Peyer's patch (tissue), 4 donors: ENCODE measurements around the gene ACACA. TPM values are rescaled to one million over a fixed set of nuclear protein-coding genes. Genes with fewer than 3 reads are reported as not detected.

Experiments used
- DNase-seq, 3 donors: peaks; one replicate each; pipeline ENCODE4 v3.0.0-alpha.2; 2017 to 2019
- H3K27ac ChIP-seq, 4 donors: fragments of 200-600 bp; sonication (generic); one replicate each; pipeline ENCODE4 v1.5.1; 2016 to 2019
- H3K27me3 ChIP-seq, 2 donors: fragments of 200-600 bp; sonication (generic); one replicate each; pipeline ENCODE4 v1.5.1; 2019
- H3K36me3 ChIP-seq, 3 donors: fragments of 200-600 bp; sonication (generic); one replicate each; pipeline ENCODE4 v1.5.1; 2016 to 2019
- H3K4me1 ChIP-seq, 4 donors: fragments of 200-600 bp; sonication (generic); one replicate each; pipeline ENCODE4 v1.5.1; 2016 to 2019
- H3K4me3 ChIP-seq, 4 donors: fragments of 200-600 bp; sonication (generic); 1 replicate in 3 of 4; 2 replicates in 1 of 4; pipeline ENCODE4 v1.5.1; 2016 to 2019; ENCODE audit warnings: mild to moderate bottlenecking in 1 of 4
- H3K9me3 ChIP-seq, 4 donors: fragments of 200-600 bp; sonication (generic); one replicate each; pipeline ENCODE4 v1.5.1; 2016 to 2019; ENCODE audit warnings: mild to moderate bottlenecking in 1 of 4
- POLR2A ChIP-seq, 2 donors: fragments of 450-650 bp; IDR thresholded peaks; one replicate each; pipeline ENCODE4 v1.5.1; 2017; ENCODE audit warnings: antibody characterized with exemption in 2 of 2, mild to moderate bottlenecking in 2 of 2, moderate library complexity in 2 of 2
- total RNA-seq, 4 donors: library from RNA; depleted of rRNA; stranded (reverse); fragments of >200 nt; gene quantifications; one replicate each; pipeline ENCODE4 v1.1.0, GENCODE V29; 2016
- TF ChIP-seq, protein P1 (sequence below), 6 experiments: fragments of 450-650 bp in 4 of 6; fragments of 200-600 bp in 2 of 6; sonication (generic) in 1 of 6; IDR thresholded peaks; one replicate each; pipeline ENCODE4 v1.5.1; 2017 to 2019; ENCODE audit warnings: antibody characterized with exemption in 6 of 6, mild to moderate bottlenecking in 3 of 6, moderate library complexity in 1 of 6

ACACA gene
- total RNA-seq, 4 donors from 2014 or later, result 31.7 to 71.7 (median 43.0) TPM

DNA sequence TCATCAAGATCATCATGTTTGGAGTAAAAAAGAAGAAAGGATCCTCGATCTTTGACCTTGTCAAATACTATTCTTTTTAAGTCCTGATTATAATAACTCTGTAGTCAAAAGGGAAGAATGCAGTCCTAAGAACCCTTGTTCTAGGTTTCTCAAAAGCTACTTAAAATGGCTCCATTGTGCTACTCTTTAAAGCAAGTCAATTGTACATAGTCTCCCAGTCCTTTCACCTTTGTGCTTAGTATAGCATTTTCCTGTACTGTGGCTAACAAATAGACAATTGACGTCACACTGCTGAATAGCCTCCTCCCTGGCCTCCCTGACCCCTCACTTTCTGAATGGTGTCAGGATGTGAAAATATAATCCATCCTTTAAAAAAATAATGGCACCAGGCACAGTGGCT, 285.0 kb downstream of the ACACA start:
- peaks cover 0 to 30% (median 0%) of the 10 kb centered on the region in 3 donors for H3K36me3 ChIP-seq
- no peaks in the 10 kb centered on the region for H3K27me3 ChIP-seq
- DNase-seq, result no peak

DNA sequence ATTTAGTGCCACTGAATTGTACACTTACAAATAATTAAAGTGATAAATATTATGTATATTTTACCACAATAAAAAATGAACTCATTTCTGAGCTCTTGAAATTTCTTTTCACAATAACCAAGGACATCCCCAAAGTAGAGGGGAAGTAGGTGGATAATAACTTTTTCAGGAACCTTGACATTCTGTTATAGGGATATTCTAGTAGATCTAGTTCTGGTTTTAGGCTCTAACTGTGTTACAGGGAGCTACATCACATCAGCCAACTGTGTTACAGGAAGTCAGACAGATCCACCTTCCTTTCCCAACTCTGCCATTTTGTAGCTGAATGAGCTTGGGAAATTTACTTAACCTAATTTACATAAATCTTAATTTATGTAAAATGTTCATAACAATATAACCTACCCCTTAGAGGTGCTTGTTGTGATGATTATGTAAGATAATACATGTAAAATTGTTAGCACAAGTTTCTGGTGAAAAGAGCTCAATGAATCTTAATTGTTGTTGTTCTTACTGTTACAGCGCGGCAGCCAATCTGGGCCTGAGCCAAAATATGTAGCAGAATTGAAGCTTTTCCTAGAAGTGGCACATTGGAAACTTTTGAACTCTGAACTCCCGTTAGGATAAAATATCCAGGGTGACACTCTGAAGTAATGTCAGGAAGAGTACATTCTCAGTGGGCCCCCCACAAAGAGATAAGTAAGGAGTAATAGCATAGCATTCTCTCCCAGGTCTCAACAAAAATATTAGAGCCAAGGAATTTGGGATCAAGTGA, 288.1 kb downstream of the ACACA start:
- no peaks in the 10 kb centered on the region for H3K9me3 ChIP-seq

More for the DNA sequence above, 285.0 kb downstream of the ACACA start:
- no peaks in the 10 kb centered on the region for H3K4me1 ChIP-seq
- H3K4me3 ChIP-seq, result no peak overlapping the region
- H3K27ac ChIP-seq, result no peak overlapping the region
- TF ChIP-seq, protein P1, sequence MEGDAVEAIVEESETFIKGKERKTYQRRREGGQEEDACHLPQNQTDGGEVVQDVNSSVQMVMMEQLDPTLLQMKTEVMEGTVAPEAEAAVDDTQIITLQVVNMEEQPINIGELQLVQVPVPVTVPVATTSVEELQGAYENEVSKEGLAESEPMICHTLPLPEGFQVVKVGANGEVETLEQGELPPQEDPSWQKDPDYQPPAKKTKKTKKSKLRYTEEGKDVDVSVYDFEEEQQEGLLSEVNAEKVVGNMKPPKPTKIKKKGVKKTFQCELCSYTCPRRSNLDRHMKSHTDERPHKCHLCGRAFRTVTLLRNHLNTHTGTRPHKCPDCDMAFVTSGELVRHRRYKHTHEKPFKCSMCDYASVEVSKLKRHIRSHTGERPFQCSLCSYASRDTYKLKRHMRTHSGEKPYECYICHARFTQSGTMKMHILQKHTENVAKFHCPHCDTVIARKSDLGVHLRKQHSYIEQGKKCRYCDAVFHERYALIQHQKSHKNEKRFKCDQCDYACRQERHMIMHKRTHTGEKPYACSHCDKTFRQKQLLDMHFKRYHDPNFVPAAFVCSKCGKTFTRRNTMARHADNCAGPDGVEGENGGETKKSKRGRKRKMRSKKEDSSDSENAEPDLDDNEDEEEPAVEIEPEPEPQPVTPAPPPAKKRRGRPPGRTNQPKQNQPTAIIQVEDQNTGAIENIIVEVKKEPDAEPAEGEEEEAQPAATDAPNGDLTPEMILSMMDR (IDR thresholded peaks at IDR 0.05), result no peak
- TF ChIP-seq POLR2A (IDR thresholded peaks at IDR 0.05), result no peak
- H3K9me3 ChIP-seq, result no peaks in the 10 kb centered on the region

DNA sequence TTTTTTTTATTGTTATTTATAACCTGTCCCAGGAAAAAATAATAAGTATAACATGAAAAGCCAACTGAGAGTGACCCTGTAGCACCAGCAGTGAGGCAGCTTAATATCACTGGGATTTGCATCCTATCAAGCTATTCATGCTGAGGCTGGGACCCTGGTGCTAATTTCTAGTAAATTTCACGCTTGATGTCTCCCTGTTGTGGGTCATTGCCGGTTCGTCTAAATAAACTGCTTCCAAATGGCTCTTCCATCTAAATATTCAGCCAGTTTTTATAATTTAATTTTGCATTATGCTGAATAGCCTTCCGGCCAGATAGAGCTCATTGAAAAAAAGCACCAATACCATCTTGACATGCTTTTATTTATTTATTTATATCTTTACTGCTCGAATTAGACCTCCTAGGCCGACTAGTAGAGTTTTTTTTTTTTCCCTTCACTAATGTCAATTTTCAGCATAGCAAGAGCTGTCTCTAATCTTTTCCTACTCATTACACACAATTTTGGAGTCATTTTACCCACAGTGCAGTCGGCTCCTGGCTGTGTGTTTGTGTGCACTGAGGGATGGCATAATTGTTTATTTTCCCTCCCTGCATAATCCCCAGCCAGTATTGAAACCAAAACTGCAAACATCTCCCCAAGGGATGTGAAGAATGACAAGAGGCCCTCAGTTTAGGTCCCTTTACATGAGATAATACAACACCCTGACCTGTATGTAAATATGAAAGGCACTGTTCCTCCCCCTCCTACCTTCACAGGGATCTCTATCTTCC, 289.1 kb downstream of the ACACA start:
- H3K27ac ChIP-seq, result no peak overlapping the region
- no peaks in the 10 kb centered on the region for H3K27me3 ChIP-seq
- H3K4me3 ChIP-seq, result no peak overlapping the region
- peaks cover 0 to 28% (median 0%) of the 10 kb centered on the region in 3 donors for H3K36me3 ChIP-seq
- TF ChIP-seq, protein P1 (IDR thresholded peaks at IDR 0.05), result no peak
- no peak for TF ChIP-seq POLR2A (IDR thresholded peaks at IDR 0.05)
- DNase-seq, result no peak
- H3K4me1 ChIP-seq, result no peaks in the 10 kb centered on the region
- H3K9me3 ChIP-seq, result no peaks in the 10 kb centered on the region

More for the DNA sequence above, 288.1 kb downstream of the ACACA start:
- Histone ChIP-seq H3K4me1 (no peaks in the 10 kb centered on the region), H3K4me3 (no peak overlapping the region), H3K27ac (no peak overlapping the region), H3K27me3 (no peaks in the 10 kb centered on the region), H3K36me3 (peaks cover 0 to 23% (median 0%) of the 10 kb centered on the region in 3 donors)
- TF ChIP-seq, protein P1 (IDR thresholded peaks at IDR 0.05), result no peak
- TF ChIP-seq POLR2A (IDR thresholded peaks at IDR 0.05), result no peak
- no peak for DNase-seq

DNA sequence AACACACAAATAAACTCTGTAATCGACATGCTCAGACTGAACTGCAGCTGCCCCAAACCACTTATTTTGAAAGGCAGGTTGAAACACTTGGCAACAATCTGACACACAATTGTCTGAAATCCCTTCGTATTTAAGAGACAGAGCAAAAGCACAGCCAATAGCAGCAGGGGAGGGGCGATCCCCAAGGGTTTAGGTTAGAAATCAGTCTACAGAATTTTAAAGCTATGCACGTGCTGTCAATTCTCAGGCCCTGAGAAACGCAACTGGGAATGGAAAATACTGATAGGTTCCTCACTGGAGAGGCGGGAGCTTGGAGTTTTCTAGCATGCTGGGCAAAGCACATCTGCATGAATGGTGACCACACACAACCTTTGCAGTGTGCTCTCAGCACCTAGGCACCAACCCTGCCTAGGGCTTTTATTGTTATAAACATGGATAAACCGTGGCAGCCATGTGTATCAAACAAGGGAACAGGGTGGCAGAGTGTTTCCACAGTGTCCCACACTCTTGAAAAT, 289.9 kb downstream of the ACACA start:
- peaks cover 0 to 27% (median 0%) of the 10 kb centered on the region in 3 donors for H3K36me3 ChIP-seq
- no peaks in the 10 kb centered on the region for H3K9me3 ChIP-seq
- no peaks in the 10 kb centered on the region for H3K4me1 ChIP-seq
- H3K27me3 ChIP-seq, result no peaks in the 10 kb centered on the region
- TF ChIP-seq POLR2A (IDR thresholded peaks at IDR 0.05), result no peak
- TF ChIP-seq, protein P1 (IDR thresholded peaks at IDR 0.05), result no peak
- H3K4me3 ChIP-seq, result no peak overlapping the region
- no peak for DNase-seq
- no peak overlapping the region for H3K27ac ChIP-seq

DNA sequence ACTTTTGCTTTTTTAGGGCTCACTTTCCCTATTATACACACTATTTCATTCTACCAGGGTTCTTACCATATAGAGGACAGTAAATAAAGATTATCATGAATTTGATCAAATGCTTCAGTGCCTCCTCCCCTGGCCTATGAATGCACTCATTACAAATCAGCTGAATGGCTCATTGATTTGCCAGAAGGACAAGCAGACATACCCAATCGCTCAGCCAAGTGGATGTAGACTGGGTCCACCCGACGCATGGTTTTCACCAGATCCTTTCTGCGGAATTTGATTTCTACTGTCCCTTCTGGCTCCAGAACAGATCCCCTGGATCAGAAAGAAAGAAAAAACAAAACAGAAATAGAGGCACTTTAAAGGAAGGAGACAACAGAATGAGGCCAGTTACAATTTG, 295.3 kb downstream of the ACACA start:
- no peak overlapping the region for H3K27ac ChIP-seq
- DNase-seq, result no peak
- H3K4me3 ChIP-seq, result no peak overlapping the region
- H3K36me3 ChIP-seq, result peaks cover 0 to 28% (median 0%) of the 10 kb centered on the region in 3 donors
- no peaks in the 10 kb centered on the region for H3K9me3 ChIP-seq
- H3K4me1 ChIP-seq, result no peaks in the 10 kb centered on the region
- TF ChIP-seq, protein P1 (IDR thresholded peaks at IDR 0.05), result no peak
- TF ChIP-seq POLR2A (IDR thresholded peaks at IDR 0.05), result no peak
- no peaks in the 10 kb centered on the region for H3K27me3 ChIP-seq
